Measurements from ENCODE around the gene MYEOV. TPM values are rescaled to one million over a fixed set of nuclear protein-coding genes. Genes with fewer than 3 reads are reported as not detected.

The MYEOV gene
- total RNA-seq, 1 experiment from 2014 or later = 1.4 TPM

GRCh38 chr11:69295079-69295994 is 1.4 kb downstream of the MYEOV start:
- ATAC-seq = no peak
- Mint-ChIP-seq H3K4me1 (peaks cover 14% of the 10 kb centered on the region), H3K9me3 (no peaks in the 10 kb centered on the region), H3K27me3 (ENCODE audit: low read depth) (no peaks in the 10 kb centered on the region), H3K36me3 (no peaks in the 10 kb centered on the region), H3K27ac (no peak overlapping the region), H3K4me3 (no peak overlapping the region)
- POLR2A ChIA-PET = no interaction called here
- no peak for TF ChIP-seq MLX (CRISPR knock-in tag; IDR thresholded peaks at IDR 0.05)
- TF ChIP-seq, protein P1, sequence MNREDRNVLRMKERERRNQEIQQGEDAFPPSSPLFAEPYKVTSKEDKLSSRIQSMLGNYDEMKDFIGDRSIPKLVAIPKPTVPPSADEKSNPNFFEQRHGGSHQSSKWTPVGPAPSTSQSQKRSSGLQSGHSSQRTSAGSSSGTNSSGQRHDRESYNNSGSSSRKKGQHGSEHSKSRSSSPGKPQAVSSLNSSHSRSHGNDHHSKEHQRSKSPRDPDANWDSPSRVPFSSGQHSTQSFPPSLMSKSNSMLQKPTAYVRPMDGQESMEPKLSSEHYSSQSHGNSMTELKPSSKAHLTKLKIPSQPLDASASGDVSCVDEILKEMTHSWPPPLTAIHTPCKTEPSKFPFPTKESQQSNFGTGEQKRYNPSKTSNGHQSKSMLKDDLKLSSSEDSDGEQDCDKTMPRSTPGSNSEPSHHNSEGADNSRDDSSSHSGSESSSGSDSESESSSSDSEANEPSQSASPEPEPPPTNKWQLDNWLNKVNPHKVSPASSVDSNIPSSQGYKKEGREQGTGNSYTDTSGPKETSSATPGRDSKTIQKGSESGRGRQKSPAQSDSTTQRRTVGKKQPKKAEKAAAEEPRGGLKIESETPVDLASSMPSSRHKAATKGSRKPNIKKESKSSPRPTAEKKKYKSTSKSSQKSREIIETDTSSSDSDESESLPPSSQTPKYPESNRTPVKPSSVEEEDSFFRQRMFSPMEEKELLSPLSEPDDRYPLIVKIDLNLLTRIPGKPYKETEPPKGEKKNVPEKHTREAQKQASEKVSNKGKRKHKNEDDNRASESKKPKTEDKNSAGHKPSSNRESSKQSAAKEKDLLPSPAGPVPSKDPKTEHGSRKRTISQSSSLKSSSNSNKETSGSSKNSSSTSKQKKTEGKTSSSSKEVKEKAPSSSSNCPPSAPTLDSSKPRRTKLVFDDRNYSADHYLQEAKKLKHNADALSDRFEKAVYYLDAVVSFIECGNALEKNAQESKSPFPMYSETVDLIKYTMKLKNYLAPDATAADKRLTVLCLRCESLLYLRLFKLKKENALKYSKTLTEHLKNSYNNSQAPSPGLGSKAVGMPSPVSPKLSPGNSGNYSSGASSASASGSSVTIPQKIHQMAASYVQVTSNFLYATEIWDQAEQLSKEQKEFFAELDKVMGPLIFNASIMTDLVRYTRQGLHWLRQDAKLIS (CRISPR knock-in tag; IDR thresholded peaks at IDR 0.05; ENCODE audit: borderline replicate concordance) = no peak
- CTCF ChIA-PET = interaction anchor here (3.6 kb wide), 1 partner anchor 164 kb away, joined by 27 read pairs; no protein-coding TSS in a partner anchor
- DNase-seq (ENCODE audit: low spot score) = no peak

- DNase-seq (ENCODE audit: low spot score) (no peak), ATAC-seq (no peak)
- H3K36me3 Mint-ChIP-seq = no peaks in the 10 kb centered on the region
- CTCF ChIA-PET = interaction anchor here (0.7 to 1.1 kb wide), 2 partner anchors 25 to 412 kb away, joined by 3 read pairs; no protein-coding TSS in a partner anchor
- no peaks in the 10 kb centered on the region for H3K9me3 Mint-ChIP-seq
- H3K27me3 Mint-ChIP-seq (ENCODE audit: low read depth) = no peaks in the 10 kb centered on the region
- POLR2A ChIA-PET = no interaction called here
- no peak overlapping the region; the same call in 1 of the 2 replicates for H3K27ac Mint-ChIP-seq
- H3K4me3 Mint-ChIP-seq = no peak overlapping the region
- H3K4me1 Mint-ChIP-seq = peaks cover 14% of the 10 kb centered on the region
- TF ChIP-seq RELA (CRISPR knock-in tag; IDR thresholded peaks at IDR 0.05; ENCODE audit: borderline replicate concordance) = no peak
- TF ChIP-seq, protein P2, sequence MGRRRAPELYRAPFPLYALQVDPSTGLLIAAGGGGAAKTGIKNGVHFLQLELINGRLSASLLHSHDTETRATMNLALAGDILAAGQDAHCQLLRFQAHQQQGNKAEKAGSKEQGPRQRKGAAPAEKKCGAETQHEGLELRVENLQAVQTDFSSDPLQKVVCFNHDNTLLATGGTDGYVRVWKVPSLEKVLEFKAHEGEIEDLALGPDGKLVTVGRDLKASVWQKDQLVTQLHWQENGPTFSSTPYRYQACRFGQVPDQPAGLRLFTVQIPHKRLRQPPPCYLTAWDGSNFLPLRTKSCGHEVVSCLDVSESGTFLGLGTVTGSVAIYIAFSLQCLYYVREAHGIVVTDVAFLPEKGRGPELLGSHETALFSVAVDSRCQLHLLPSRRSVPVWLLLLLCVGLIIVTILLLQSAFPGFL (CRISPR knock-in tag; IDR thresholded peaks at IDR 0.05; ENCODE audit: borderline replicate concordance) = no peak
- no peak for TF ChIP-seq ESRRA (CRISPR knock-in tag; IDR thresholded peaks at IDR 0.05; ENCODE audit: borderline replicate concordance)
- no peak for TF ChIP-seq ZNF532 (CRISPR knock-in tag; IDR thresholded peaks at IDR 0.05; ENCODE audit: borderline replicate concordance)
- no peak for TF ChIP-seq NFE2L1 (CRISPR knock-in tag; IDR thresholded peaks at IDR 0.05)
- TF ChIP-seq, protein P3, sequence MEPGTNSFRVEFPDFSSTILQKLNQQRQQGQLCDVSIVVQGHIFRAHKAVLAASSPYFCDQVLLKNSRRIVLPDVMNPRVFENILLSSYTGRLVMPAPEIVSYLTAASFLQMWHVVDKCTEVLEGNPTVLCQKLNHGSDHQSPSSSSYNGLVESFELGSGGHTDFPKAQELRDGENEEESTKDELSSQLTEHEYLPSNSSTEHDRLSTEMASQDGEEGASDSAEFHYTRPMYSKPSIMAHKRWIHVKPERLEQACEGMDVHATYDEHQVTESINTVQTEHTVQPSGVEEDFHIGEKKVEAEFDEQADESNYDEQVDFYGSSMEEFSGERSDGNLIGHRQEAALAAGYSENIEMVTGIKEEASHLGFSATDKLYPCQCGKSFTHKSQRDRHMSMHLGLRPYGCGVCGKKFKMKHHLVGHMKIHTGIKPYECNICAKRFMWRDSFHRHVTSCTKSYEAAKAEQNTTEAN (CRISPR knock-in tag; IDR thresholded peaks at IDR 0.05) = no peak
- TF ChIP-seq ZNF232 (CRISPR knock-in tag; IDR thresholded peaks at IDR 0.05) = no peak
- TF ChIP-seq FOXP4 (CRISPR knock-in tag; IDR thresholded peaks at IDR 0.05) = no peak
- no peak for TF ChIP-seq NR2C2 (CRISPR knock-in tag; IDR thresholded peaks at IDR 0.05)
- no peak for TF ChIP-seq NFYB (CRISPR knock-in tag; conservative IDR thresholded peaks at IDR 0.05; ENCODE audit: low read depth)
- TF ChIP-seq NR3C1 (CRISPR knock-in tag; conservative IDR thresholded peaks at IDR 0.05; ENCODE audit: low read depth) = no peak
- no peak for TF ChIP-seq NFATC4 (CRISPR knock-in tag; IDR thresholded peaks at IDR 0.05)
- TF ChIP-seq, protein P4, sequence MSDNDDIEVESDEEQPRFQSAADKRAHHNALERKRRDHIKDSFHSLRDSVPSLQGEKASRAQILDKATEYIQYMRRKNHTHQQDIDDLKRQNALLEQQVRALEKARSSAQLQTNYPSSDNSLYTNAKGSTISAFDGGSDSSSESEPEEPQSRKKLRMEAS (CRISPR knock-in tag; IDR thresholded peaks at IDR 0.05) = no peak
- no peak for TF ChIP-seq TEAD1 (CRISPR knock-in tag; IDR thresholded peaks at IDR 0.05)
Observed at GRCh38 chr11:69295995-69296889, 2.3 kb downstream of the MYEOV start.

All from WTC11 (cell line).